G401.6 (cell line): Measurements from ENCODE around the gene AKAP12.
"Not testable (repeated sequence)": the region's sequence is repeated elsewhere in the genome, so short reads cannot be mapped to it uniquely, and the experiment has no call there.

ENCODE experiments used
- FAIRE-seq: peaks from 2 replicates; lab custom pipeline; 2012; peaks lifted over from hg19 to GRCh38; lab: Jason Lieb, UNC

The AKAP12 gene

DNA sequence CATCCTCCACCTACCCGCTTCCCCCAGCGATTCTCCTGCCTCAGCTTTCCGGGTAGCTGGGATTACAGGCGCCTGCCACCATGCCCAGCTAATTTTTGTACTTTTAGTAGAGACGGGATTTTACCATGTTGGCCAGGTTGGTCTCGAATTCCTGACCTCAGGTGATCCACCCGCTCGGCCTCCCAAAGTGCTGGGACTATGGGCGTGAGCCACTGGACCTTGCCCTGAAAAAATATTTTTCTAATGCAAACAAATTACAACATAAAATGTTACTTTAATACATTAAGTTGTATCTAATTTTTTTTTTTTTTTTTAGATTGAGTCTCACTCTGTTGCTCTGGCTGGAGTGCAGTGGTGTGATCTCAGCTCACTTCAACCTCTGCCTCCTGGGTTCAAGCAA, 142.9 kb downstream of the AKAP12 start:
- not testable (repeated sequence) for FAIRE-seq

DNA sequence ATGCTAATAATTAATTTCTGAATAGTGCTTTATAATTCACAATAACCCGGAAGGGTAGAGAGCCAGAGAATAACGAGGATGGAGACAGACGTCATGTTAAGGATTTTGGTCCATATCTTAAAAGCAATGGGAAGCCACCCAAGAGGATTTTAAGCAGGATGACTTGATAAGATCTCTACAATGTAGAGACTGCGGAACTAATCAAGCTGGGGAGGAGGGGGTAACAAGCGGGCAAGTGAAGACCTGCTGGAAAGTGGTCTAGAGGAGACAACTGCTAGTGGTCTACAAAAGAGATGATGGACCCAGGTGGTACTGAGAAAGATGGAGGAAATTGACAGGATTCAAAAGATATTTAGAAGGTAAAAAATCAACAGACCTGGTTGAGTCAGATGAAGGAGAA, 144.4 kb downstream of the AKAP12 start:
- no peak for FAIRE-seq

DNA sequence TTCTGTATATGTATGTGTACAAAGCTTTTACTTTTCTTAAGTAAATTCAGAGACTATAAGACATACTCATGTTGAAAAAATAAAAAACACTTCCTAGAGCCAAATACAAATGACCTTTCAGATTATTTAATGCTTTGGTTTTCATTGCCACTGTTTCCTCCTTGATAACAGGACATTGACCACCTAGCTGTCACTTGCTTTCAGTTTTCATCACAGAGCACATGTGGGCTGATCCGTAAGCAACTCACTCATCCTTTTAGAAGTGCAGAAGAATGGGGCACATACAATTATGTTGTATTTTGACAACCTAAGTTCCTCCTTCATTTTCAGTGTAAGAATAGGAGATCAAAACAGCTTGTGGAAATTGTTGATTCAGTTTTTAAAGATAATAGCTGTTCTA, 145.4 kb downstream of the AKAP12 start:
- FAIRE-seq = no peak

DNA sequence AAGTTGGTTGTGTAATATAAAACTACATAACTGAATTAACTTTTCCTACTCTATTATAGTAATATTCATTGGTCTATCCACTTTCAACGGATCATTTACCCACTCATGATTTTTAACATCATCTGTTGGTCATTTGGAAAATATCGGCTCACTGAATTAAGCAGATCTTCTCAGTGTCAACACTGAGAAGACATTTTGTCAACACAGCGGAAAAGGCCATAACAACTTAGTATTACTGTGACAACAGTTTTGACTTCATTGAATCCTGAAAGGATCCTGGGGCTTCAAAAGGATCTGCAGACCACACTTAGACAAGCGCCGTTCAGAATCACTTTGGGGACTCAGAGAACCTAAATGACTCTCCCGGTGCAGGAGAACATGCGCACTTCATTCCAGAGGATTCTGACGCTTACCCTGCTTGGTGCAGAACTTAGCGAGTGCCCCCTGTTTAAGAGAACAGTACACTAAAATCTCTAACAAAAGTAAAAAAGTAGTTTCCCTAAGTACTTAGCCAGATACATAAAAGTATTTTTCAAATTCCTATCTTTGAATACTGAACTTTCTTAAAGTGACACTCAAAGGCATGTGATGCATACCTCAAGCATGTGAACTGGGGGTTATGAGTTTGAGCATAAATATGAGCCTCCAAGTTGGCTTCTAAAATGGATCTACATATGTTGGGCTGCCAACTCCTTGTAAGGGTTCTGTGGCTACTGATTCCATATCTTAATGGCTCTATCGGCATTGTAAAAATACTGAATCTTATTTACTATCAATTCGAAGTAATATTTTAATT, 147.6 kb downstream of the AKAP12 start:
- peak; percentile 44 for FAIRE-seq

DNA sequence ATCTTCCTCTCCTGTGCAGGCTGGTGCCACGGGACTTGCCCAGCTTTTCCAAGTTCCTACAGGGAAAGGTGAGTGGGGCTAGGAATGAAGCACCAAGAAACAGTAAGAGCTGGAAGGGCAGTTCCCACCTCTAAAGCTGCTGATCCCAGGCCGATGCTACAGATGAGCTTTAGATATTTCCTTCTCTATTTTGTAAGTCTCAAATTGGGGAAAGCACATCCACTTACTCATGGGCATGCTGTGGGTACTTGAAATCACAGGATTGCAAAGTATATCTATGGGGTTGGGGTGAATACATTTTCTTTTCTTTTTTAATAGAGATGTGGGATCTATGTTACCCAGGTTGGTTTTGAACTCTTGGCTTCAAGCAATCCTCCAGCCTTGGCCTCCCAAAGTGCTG, 148.5 kb downstream of the AKAP12 start:
- no peak for FAIRE-seq

DNA sequence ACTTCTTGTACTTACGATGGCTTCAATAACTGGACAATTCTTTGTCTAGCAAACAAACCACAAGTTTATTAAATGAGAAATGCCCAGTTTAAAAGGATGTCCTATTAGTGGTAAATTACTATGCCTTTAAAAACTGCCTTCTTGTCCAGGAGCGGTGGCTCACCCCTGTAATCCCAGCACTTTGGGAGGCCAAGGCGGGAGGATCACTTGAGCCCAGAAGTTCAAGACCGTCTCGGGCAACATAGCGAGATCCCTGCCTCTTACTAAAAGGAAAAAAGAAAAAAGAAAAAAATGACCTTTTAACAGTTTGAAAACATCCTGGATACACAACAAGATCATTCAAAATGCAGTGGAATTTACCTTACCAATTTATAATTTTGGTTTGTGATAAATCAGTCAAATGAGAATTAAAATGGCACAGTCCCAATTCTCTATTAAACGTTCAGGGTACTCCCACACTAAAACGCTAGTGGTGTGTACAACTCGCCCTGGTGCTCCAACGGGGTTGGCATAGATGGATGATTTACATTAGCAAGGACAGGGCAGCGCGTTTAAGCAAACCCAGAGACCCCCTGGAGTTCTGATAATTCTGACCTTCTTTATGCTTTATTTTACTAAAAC, 149.3 kb downstream of the AKAP12 start:
- no peak for FAIRE-seq

DNA sequence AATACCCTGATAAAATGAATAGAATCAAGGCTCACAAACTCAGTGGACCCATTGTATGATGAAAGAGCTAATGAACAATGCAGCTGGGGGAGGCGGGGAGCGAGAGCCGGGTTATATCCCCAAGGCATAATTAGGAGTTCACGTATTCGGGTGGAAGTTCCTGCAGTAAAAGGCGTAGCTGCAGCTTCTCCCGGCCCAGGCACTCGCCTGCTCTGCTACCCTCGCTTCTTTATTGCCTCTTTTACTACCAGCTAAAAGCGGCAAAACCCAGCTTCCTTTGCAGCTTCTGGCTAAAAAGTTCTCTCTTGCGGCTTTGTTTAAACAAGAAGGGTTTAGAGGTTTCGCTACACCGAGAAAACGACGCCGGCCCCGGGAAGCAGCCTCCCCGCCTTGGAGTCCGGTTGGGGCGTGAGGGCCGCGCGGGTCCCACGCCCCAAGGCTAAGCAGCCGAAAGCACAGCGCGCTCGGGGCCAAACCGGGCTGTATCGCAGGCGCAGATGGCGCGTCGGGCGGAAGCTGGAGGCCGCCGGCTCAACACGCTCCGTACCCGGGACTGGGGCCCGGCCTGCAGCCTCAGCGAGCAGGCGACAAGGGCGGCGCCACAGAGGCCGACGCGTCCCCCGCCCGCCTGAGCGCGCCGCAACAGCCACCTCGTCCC, 150.0 kb downstream of the AKAP12 start:
- FAIRE-seq = no peak

DNA sequence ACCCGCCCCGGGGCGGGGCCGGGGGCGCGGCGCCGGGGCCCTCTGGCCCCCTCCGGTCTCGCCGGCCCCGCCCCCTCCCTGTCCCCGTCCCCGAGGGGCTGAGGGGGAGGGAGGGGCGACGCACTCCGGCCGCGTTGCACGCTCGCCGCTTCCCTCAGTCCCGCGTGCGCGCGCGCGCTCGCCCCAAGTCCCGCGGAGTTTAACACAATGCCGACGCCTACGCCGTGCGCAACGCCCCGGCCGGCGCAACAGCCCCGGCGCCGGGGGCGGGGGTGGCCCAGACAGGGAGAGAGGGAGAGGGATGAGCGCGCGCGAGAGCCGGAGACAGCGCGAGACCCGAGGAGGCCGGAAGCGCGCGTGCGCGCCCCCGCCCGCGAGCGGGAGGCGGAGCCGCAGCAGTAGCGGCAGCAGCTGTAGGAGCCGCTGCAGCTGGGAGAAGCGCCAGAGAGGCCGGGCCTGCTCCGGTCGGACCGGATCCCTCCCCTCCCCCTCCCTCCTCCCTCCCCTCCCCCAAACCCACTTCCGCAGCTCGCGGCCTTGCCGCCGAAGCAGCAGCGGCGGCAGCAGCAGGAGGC, 150.6 kb downstream of the AKAP12 start:
- FAIRE-seq = no peak

DNA sequence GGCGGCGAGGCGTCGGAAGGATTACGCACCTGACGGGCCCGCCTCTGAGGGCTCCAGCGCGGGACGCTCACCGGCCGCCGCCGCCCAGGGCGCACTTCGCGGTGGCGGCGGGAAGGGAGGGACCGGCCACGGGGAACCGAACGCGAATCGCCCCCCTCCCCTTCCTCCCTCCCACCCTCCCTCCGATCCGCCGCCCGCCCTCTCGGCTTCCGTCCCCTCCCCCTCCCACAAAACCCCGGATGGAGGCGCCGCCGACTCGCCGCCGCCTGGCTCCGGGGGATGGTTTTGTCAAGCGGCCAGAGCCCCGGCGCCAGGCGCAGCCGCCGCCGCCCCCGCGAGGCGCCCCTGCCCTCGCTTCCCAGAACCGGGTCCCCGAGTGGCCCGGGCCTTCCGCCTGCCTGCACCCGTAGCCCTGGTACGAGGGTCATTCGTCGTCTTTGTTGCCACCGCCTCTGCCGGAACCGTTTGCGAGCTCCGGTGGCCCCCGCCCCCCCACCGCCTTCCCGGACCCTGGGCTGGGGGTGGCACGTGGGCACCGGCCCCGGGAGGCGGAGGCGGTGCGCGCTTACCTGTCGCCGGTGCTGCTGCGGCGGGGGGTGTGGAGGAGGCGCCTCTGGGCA, 151.2 kb downstream of the AKAP12 start:
- no peak for FAIRE-seq

DNA sequence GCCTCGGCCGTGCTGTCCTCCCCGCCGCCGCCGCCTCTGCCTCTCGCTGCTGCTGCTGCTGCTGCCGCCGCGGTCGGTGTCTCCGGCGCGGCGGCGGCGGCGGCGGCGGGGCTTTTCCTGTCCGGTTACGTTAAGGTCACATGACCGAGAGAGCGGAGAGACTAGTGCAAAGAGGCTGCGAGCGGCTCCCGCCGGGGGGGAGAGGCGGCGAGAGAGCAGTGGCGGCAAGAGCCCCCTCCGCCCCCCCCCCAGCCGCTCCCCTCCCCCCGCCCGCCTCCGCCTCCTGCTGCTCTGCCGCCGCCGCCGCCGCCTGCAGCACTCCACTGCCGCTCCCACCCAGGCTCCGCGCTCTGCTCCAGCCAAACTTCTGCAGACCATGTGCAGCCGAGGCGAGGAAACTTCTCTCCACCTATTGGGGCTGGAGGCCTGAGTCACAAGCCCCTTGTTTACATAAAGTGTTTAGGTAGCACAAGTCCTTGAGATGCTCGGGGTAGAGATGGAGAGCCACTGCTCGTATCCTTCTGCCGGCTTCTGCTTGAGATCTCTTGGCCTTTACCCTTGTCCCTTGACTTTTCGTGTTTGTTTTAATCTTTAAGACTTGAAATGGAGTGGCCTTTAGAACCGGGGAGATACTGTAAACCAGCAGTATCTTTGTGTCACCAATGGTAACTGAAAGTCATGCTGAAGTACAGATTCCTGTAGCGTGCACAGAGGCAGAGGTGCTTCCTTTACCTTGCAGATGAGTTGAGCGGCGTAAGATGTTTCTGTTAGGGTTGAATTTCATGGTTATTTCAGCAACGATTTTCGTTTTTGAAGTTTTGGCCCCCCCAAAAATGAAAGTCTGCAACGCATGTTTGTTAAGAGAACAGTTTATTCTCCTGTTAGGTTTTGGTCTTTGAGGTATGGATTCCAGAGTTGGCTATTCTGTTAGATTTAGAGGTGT, 152.0 kb downstream of the AKAP12 start, which contains the start of gene ZBTB2:
Gene ZBTB2, minus strand, starts transcription at position 89 of the 943 bp plus-strand sequence. CDS start 17,922 bp downstream, outside the sequence.
- FAIRE-seq = no peak

DNA sequence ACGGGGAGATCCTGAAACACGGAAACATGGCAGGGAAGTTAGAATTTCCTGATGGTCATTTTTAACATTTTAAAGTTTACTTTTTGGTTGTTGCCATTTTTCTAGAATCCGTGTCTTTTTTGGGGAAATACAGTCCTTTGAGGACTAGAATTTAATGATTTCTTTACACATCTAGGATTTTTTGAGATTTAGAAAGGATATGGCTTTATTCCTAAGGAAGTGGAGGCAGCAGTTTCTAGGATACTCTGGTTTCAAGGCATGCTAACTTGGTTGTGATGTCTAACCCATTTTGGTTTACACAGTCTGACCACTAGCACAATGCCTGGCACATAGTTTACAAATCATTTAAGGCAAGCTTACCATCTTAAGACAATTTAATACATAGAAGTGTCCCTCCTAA, 152.7 kb downstream of the AKAP12 start:
- FAIRE-seq = no peak

DNA sequence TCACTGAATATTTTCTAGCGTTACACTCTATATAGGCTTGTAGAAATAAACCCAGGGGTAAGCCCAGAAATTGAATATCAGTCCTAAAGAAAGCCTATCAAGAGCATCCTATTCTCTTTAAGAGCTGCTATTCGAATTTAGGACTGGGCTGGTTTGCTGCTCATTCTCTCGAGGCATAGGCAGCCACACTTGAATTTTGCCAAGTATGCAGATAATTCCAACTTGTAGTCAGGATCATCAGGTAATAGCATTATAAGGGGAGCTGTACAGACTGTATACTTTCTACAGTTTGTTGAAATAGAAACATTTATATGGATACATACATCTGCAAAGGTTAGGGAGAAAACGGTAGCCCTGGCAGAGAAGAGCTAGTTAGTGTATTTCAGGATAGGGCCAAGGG, 153.6 kb downstream of the AKAP12 start:
- FAIRE-seq = no peak

DNA sequence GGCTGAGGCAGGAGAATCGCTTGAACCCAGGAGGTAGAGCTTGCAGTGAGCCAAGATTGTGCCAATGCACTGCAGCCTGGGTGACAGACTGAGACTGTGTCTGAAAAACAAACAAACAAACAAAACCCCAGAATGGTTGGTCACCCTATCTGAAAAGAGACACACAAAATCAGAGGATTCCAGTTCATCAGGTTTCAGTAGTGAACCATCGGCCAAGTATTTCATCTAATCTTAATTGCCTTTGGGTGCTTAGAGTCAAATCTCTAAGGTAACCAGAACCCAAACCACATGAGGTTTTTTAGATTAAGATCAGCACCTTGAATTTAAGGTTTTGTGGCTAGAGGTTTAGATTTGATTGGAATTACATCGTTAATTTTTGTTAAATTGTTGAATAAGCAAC, 159.9 kb downstream of the AKAP12 start:
- no peak for FAIRE-seq

DNA sequence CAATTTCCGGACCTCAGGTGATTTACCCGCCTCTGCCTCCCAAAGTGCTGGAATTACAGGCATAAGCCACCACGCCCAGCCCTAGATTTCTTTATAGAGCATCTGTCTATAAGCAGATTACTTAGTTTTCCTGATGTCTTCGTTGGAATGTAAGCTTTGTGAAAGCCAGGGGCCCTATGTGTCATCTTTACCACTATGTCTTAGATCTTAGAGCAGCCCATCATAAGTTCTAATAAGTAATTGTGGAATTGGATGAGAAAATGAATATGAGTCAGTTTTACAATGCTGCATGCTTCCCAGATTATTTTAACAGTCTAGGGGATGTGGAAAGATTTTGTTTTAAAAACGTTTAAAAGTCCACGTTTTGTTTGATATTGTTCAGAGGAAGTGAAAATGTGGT, 160.7 kb downstream of the AKAP12 start:
- FAIRE-seq = no peak

DNA sequence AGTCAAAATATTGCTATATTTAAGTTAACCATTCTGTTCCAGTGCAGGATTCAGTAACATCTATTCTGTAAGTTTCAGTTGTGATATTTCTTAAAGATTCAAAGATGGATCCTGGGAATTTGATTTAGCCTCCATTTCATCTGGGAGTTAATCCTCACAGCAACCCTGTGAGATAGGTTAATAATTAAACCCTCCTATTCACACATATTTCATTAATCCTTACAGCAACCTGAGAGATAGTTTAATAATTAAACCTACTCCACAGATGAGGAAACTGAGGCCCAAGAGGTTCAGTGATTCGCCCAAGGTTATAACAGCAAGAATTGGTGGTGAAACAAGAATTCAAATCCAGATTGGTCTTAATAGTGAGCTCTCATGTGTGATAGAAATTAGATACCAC, 162.5 kb downstream of the AKAP12 start:
- FAIRE-seq = no peak

DNA sequence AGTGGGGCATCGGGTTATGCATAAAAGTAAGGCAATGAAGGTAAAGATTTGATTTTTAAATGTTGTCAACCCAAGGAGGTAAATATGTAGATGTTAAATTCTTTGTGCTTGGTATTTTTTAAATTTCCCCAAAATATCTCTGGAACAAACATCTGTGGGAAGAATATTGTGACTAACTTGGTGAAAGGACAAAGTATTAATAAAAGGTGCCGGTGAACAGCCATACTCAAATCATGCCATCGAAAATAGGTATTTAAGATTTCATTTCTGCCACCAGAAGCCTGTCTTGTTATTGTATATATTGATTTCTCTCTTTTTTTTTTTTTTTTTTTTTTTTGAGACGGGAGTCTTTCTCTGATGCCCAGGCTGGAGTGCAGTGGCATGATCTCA, 164.1 kb downstream of the AKAP12 start:
- no peak for FAIRE-seq
